GM12878 (cell line): ENCODE results near the gene ADCY7. TPM values are rescaled to one million over a fixed set of nuclear protein-coding genes. Genes with fewer than 3 reads are reported as not detected.

Experiments used
- ATAC-seq: fragments of 200-7000 bp; cut with Tn5 transposase; 3 replicates; pipeline ENCODE4 v1.9.1; 2020; ENCODE audit warnings: mild to moderate bottlenecking, moderate library complexity
- BruUV-seq: library from RNA; stranded (reverse); fragments of 400-500 nt; replicated peaks from 2 replicates; lab custom pipeline; 2021; lab: Mats Ljungman, UMichigan
- CTCF ChIA-PET: fragments of 300-600 bp; sonication (Branson Sonifier 250); formaldehyde crosslinking; extraction: SDS; loops from one replicate; lab custom pipeline; 2021; ENCODE audit warnings: inconsistent platforms; lab: Yijun Ruan, JAX
- POLR2A ChIA-PET: fragments of 350-600 bp; formaldehyde crosslinking; extraction: SDS; loops from one replicate; lab custom pipeline; 2021; ENCODE audit warnings: inconsistent platforms; lab: Charles Lee
- RAD21 ChIA-PET: fragments of 300-600 bp; sonication (Branson Sonifier 250); formaldehyde crosslinking; loops from one replicate; lab custom pipeline; 2023; ENCODE audit warnings: antibody characterized with exemption; ENCODE audit not compliant: unreplicated experiment; lab: Charles Lee
- SMC1A ChIA-PET: fragments of 300-600 bp; sonication (Branson Sonifier 250); formaldehyde crosslinking; loops from one replicate; lab custom pipeline; 2023; ENCODE audit not compliant: unreplicated experiment, uncharacterized antibody; lab: Charles Lee
- DNase-seq: peaks from one replicate; pipeline ENCODE4 v3.0.0-alpha.2; 2011; ENCODE audit warnings: low read depth, low spot score
- FAIRE-seq: peaks from 3 replicates; lab custom pipeline; 2011; peaks lifted over from hg19 to GRCh38; lab: Jason Lieb, UNC
- H2AFZ ChIP-seq: 2 replicates; pipeline ENCODE4 v1.6.0; 2011; ENCODE audit warnings: low read depth, low read length, control low read depth; ENCODE audit not compliant: control insufficient read depth
- H3K27ac ChIP-seq: 2 replicates; pipeline ENCODE4 v1.5.1; 2011; ENCODE audit warnings: control low read depth; ENCODE audit not compliant: control insufficient read depth, insufficient read depth
- H3K27me3 ChIP-seq, 2 experiments: replicated peaks in 1 of 2; 2 replicates each; pipeline versions ENCODE4 v1.6.0 to v1.6.1; 2011; ENCODE audit warnings: low read length in 1 of 2; ENCODE audit not compliant: control insufficient read depth in 2 of 2, insufficient read depth in 2 of 2
- H3K36me3 ChIP-seq, 2 experiments: 2 replicates each; pipeline ENCODE4 v1.5.1; 2011; ENCODE audit warnings: low read length in 1 of 2; ENCODE audit not compliant: control insufficient read depth in 2 of 2, insufficient read depth in 2 of 2
- H3K4me1 ChIP-seq: 2 replicates; pipeline ENCODE4 v1.6.1; 2011; ENCODE audit warnings: mild to moderate bottlenecking, low read length, moderate library complexity, mixed read lengths; ENCODE audit not compliant: control insufficient read depth, insufficient read depth
- H3K4me2 ChIP-seq: 2 replicates; pipeline ENCODE4 v1.6.0; 2011; ENCODE audit warnings: control low read depth; ENCODE audit not compliant: control insufficient read depth, insufficient read depth
- H3K4me3 ChIP-seq: fragments of 200-600 bp; sonication (generic); 2 replicates; pipeline ENCODE4 v1.5.1; 2016
- H3K79me2 ChIP-seq: 2 replicates; pipeline ENCODE4 v1.6.0; 2011; ENCODE audit warnings: low read length; ENCODE audit not compliant: control insufficient read depth, insufficient read depth
- H3K9ac ChIP-seq: 2 replicates; pipeline ENCODE4 v1.8.0; 2011; ENCODE audit warnings: low read length, control low read depth, mixed read lengths; ENCODE audit not compliant: control insufficient read depth, insufficient read depth
- H3K9me3 ChIP-seq: replicated peaks from 3 replicates; pipeline ENCODE4 v1.5.1; 2011; ENCODE audit warnings: mild to moderate bottlenecking, low read length; ENCODE audit not compliant: control insufficient read depth, insufficient read depth
- H4K20me1 ChIP-seq: 2 replicates; pipeline ENCODE4 v1.6.0; 2011; ENCODE audit not compliant: control insufficient read depth, insufficient read depth
- ATF7 ChIP-seq: fragments of 450-650 bp; IDR thresholded peaks from 2 replicates; pipeline ENCODE4 v1.6.1; 2016; ENCODE audit warnings: low read depth, mild to moderate bottlenecking
- BRCA1 ChIP-seq: IDR thresholded peaks from 2 replicates; pipeline ENCODE4 v1.6.1; 2011; ENCODE audit warnings: low read depth, low read length, improper control_type of control experiment
- GATAD2B ChIP-seq: fragments of 450-650 bp; conservative IDR thresholded peaks from 2 replicates; pipeline ENCODE4 v1.6.1; 2017; ENCODE audit warnings: low read depth, mild to moderate bottlenecking, moderate library complexity
- HDAC2 ChIP-seq: fragments of 200-600 bp; sonication (generic); IDR thresholded peaks from 2 replicates; pipeline ENCODE4 v1.6.1; 2017
- LARP7 ChIP-seq: fragments of 450-650 bp; IDR thresholded peaks from 2 replicates; pipeline ENCODE4 v1.6.1; 2017; ENCODE audit warnings: mild to moderate bottlenecking
- MTA3 ChIP-seq: IDR thresholded peaks from 2 replicates; pipeline ENCODE4 v1.6.1; 2012; ENCODE audit warnings: low read length, inconsistent platforms, borderline replicate concordance
- NKRF ChIP-seq: fragments of 450-650 bp; conservative IDR thresholded peaks from 2 replicates; pipeline ENCODE4 v1.6.1; 2017; ENCODE audit warnings: mild to moderate bottlenecking, moderate library complexity
- RBBP5 ChIP-seq: fragments of 200-600 bp; sonication (generic); conservative IDR thresholded peaks from 2 replicates; pipeline ENCODE4 v1.6.1; 2016
- SPI1 ChIP-seq: IDR thresholded peaks from 2 replicates; pipeline ENCODE4 v1.6.1; 2011; ENCODE audit warnings: low read depth, mild to moderate bottlenecking, low read length, moderate library complexity, borderline replicate concordance; ENCODE audit not compliant: insufficient read depth
- ZNF217 ChIP-seq: fragments of 450-650 bp; IDR thresholded peaks from 2 replicates; pipeline ENCODE4 v1.6.1; 2017; ENCODE audit warnings: antibody characterized with exemption, mild to moderate bottlenecking
- ZNF24 ChIP-seq: fragments of 450-650 bp; IDR thresholded peaks from 2 replicates; pipeline ENCODE4 v1.6.1; 2017; ENCODE audit warnings: antibody characterized with exemption, mild to moderate bottlenecking
- WGBS: methylation state at CpG from one replicate; pipeline ENCODE4 v1.1.6; 2016; ENCODE audit warnings: low lambda C conversion rate; ENCODE audit not compliant: insufficient replicate concordance, insufficient coverage; ENCODE audit errors: missing lambda C conversion rate; 5-methylcytosine and 5-hydroxymethylcytosine counted together
- in situ Hi-C: fragments of 300-500 bp; cut with MboI; formaldehyde crosslinking; loops from 9 replicates; pipeline ENCODE4 v1.14.3; 2018; ENCODE audit warnings: mixed read lengths
- intact Hi-C: fragments of 100-400 bp; cut with micrococcal nuclease; formaldehyde crosslinking; loops from one replicate; pipeline ENCODE4 v1.14.2; 2022; ENCODE audit not compliant: unreplicated experiment
- polyA plus RNA-seq, 11 experiments: library from polyadenylated mRNA; depleted of rRNA in 4 of 11; unstranded in 6 of 11; stranded (reverse) in 5 of 11; fragments of >200 nt; fragmentation: Nextera tagmentation in 4 of 11; fragmentation: Illumina TruSeq in 1 of 11; extraction: Ambion mirVana in 4 of 11; extraction: Trizol in 1 of 11; gene quantifications; 1 replicate in 1 of 11; 2 replicates in 10 of 11; pipeline versions ENCODE4 v1.2.1 to v1.2.3, GENCODE V29; 2011 to 2016; ENCODE audit warnings: inconsistent platforms in 2 of 11, missing spikeins in 2 of 11, low read depth in 1 of 11
- total RNA-seq, 4 experiments: library from RNA; depleted of rRNA in 3 of 4; stranded (reverse); fragments of >200 nt in 3 of 4; fragmentation: Illumina TruSeq in 1 of 4; extraction: Trizol in 1 of 4; gene quantifications; 2 replicates each; pipeline versions ENCODE4 v1.2.1 to v1.2.3, GENCODE V29; 2013 to 2021

The ADCY7 gene
- total and polyA plus RNA-seq, 10 of the 15 experiments (the other 5 are each of a cell fraction or from before 2014, with no cell fraction given) = 1.2 to 87.9 (median 24.4) TPM

GRCh38 chr16:50246299-50247122 is 19.8 kb upstream of the ADCY7 start (continued):
- TF ChIP-seq RBBP5 (no peak), BRCA1 (no peak), MTA3 (no peak), HDAC2 (no peak), LARP7 (peak; percentile 41; the same call in 1 of the 2 replicates), ZNF24 (peak; percentile 93), SPI1 (peak; percentile 52; the same call in 1 of the 2 replicates), GATAD2B (0 out of 2 replicates have a peak, but pooled peaks have one; percentile 27)

DNA sequence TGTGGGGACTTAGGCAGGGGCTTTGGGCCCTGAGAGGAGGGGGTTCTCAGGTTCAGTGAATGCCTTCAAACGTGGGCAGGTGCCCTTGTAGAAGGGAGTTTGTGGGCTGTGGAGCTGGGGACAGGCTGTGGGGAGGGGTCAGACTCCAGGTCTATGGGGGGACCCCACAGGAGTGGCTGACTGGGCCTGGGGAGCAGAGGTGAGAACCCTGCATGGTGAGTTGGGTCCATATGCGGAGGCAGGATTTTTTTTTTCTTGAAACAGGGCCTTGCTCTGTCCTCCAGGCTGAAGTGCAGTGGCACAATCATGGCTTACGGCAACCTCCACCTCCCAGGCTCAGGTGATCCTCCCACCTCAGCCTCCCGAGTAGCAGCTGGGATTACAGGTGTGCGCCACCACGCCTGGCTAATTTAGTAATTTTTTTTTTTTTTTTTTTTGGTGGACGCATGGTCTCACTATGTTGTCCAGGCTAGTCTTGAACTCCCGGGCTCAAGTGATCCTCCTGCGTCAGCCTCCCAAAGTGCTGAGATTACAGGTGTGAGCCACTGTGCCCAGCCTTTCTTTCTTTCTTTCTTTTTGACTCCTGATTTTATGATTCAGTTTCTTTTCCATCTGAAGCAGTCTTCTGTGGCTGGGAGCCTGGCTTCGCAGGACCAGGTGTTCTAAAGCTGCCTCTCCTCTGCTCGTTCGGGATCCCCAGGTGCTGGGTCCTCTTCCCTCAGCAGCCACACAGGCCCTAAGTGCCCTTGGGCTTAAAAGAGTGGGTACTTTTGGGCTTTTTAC is 19.0 kb upstream of the ADCY7 start:
- POLR2A ChIA-PET = no interaction called here
- no peaks in the 10 kb centered on the region for H4K20me1 ChIP-seq
- DNase-seq (no peak), ATAC-seq (no peak), FAIRE-seq (no peak)
- 94% methylated on average over 10 of the region's 12 CpGs for whole genome bisulfite sequencing
- in situ Hi-C loops = no loop called here
- CTCF ChIA-PET = interaction anchor here (0.9 to 11.2 kb wide), 5 partner anchors 28 to 222 kb away, joined by 3 to 102 read pairs (median 4); partner anchors contain the start of gene CNEP1R1
- H3K4me3 ChIP-seq = no peak overlapping the region
- SMC1A ChIA-PET = interaction anchor here (0.7 to 1.1 kb wide), 3 partner anchors 107 to 119 kb away, joined by 3 read pairs; no protein-coding TSS in a partner anchor
- H3K9me3 ChIP-seq = no peaks in the 10 kb centered on the region
- peak overlapping the region; percentile 72; the same call in 1 of the 2 replicates for H3K4me2 ChIP-seq
- no peak overlapping the region for H2AFZ ChIP-seq
- no peaks in the 10 kb centered on the region for H3K36me3 ChIP-seq
- no peak overlapping the region for H3K9ac ChIP-seq
- no peak overlapping the region for H3K27ac ChIP-seq
- H3K4me1 ChIP-seq = no peaks in the 10 kb centered on the region
- RAD21 ChIA-PET = interaction anchor here (0.8 to 2.9 kb wide), 2 partner anchors 108 to 263 kb away, joined by 3 to 12 read pairs; no protein-coding TSS in a partner anchor
- intact Hi-C loops = loop anchor here (10.0 kb wide), 2 partner anchors 107 to 557 kb away; no protein-coding TSS in a partner anchor
- H3K79me2 ChIP-seq = no peaks in the 10 kb centered on the region
- BruUV-seq = no TSS peak
- no peaks in the 10 kb centered on the region for H3K27me3 ChIP-seq
- TF ChIP-seq ZNF217 (no peak), ATF7 (no peak), NKRF (no peak)
